Measurements from ENCODE around the gene ACTRT1.
A peak's percentile ranks its signal among the peaks of the same experiment; 100 is the strongest.

ACTRT1 gene

DNA sequence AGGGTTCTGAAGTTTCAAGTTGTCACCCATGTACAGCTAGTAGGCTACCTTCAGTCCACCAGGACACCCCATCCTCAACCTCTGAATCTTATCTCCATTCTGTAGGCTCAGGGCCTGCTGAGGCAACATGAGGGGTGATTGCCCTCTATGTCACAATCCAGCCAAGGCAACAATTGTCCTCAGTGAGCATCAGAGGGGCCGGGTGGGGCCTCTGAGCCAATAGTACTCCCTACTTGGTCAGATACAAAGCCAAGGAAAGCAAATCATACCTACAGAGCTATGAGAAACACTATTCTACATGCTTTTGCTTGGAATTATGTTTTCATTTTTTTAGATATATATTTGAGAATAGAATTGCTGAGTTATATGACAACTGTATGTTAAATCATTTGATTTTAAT is at the start of gene ACTRT1:
TSS of gene ACTRT1 (minus strand) at position 101 of the 400 bp plus-strand sequence. CDS start 197 bp downstream, outside the sequence.
- DNase-seq = no peak

DNA sequence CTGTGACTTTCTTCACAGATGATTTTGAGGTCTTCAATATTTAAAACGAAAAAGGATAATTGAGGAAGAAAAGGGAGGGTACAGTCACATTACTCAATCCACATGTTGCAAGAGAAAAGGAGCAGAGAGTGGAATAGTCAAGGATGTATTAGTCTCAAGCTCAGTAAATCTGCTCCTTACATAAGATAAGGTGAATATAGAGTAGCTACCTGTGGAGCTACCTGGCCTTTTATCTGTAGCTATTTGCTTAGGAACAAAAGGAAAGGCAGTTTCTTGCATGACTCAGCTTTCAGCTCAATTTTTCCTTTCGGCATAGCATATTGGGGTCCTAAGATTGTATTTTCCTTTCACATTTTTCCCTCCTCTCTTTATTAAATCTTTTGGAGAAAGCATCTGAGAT is 26.3 kb upstream of the ACTRT1 start:
- DNase-seq = no peak

DNA sequence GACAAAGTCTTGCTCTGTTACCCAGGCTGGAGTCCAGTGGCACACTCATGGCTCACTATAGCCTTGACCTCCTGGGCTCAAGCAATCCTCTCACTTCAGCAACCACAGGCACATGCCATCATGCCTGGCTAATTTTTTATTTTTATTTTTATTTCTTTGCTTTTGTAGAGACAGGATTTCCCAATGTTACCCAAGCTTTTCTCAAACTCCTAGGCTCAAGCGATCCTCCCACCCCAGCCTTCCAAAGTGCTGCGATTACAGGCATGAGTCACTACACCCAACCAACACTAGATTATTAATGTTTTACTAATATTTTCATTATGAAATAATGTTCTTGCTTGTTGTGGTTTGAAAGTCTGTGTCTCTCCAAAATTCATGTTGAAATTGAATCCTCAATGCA is 5.2 kb upstream of the ACTRT1 start:
- DNase-seq = no peak

DNA sequence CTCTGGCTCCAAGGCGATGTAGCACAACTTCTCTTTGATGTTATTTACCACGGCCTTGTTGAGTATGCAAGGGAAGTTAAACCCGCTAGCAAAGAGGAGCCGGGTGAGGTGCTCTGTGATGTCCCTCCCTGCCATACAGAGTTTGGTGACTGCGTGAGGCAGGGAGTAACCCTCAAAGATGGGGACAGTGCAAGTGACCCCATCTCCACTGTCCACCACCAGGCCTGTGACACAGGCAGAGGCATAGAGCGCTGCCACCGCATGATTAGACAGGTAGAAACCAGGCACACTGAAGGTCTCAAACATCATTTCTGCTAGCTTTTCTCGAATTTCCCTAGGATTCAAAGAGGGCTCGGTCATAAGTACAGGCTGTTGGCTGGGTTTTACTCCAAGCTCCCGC is 677 bp downstream of the ACTRT1 start:
- DNase-seq = no peak

GRCh38 chrX:128035318-128035717 is 16.9 kb downstream of the ACTRT1 start:
- no peak for DNase-seq

GRCh38 chrX:128021566-128021965 is 30.6 kb downstream of the ACTRT1 start:
- no peak for DNase-seq

- DNase-seq = peak; percentile 55
Measured at GRCh38 chrX:128020701-128021100, 31.5 kb downstream of the ACTRT1 start.

DNA sequence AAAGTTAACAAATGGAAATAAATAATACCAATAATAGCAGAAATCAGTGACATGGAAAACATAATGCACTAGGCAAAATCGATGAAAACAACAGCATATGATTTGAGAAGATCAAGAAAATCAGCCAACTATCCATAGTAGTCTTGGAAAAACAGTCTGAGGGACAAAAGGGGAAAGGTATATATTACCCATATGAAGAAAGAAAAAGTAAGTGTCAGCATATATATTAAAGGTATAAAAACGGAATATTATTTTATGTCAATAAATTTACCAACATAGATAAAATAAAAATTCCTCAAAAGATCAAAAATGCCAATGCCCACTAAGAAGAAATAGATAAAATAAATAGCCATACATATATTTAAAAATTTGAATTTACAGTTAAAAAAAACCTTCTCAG is 33.0 kb downstream of the ACTRT1 start:
- DNase-seq = no peak

GRCh38 chrX:128012015-128012414 is 40.2 kb downstream of the ACTRT1 start:
- no peak for DNase-seq

DNA sequence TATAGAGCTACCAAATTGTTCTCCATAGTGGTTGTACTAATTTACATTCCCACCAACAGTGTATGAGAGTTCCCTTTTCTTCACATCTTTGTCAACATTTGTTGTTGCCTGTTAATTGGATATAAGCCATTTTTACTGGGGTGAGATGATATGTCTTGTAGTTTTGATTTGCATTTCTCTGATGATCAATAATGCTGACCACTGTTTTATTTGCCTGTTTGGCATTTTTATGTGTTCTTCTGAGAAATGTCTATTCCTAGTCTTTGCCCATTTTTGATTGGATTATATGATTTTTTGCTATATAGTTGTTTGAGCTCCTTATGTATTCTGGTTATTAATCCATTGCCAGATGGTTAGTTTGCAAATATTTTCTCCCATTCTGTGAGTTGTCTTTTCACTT is 44.3 kb downstream of the ACTRT1 start:
- no peak for DNase-seq

Data from fibroblast of skin of right biceps (primary cell).